ENCODE measurements around the gene MID1. TPM values are rescaled to one million over a fixed set of nuclear protein-coding genes. Genes with fewer than 3 reads are reported as not detected.
A peak's percentile ranks its signal among the peaks of the same experiment; 100 is the strongest.

MID1 gene
- total RNA-seq, 4 donors from 2014 or later, result 19.6 to 40.4 (median 29.9) TPM

DNA sequence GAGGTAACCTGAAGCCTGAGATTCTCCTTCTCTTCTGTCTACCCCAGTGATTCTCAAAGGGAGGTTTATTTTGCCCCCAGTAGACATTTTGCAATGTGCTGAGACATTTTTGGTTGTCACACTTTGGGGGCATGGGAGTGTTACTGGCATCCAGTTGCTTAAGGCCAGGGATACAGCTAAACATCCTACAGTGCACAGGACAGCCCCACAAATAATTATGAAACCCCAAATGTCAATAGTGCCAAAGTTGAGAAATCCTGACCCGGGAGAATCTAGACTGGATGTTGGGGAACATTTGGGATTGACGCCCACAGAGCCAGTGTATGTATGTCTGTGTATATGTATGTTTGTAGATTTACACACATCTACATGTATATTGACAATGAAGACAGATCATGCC lies 13.2 kb downstream of the MID1 start:
- DNase-seq, result no peak
- Histone ChIP-seq H3K9me3 (no peaks in the 10 kb centered on the region), H3K27ac (peak overlapping the region in 2 of 4 donors; percentile 26 to 53), H3K27me3 (no peaks in the 10 kb centered on the region), H3K36me3 (no peaks in the 10 kb centered on the region), H3K4me1 (no peaks in the 10 kb centered on the region), H3K4me3 (no peak overlapping the region)
- TF ChIP-seq POLR2A (IDR thresholded peaks at IDR 0.05), result no peak
- TF ChIP-seq, protein P1, sequence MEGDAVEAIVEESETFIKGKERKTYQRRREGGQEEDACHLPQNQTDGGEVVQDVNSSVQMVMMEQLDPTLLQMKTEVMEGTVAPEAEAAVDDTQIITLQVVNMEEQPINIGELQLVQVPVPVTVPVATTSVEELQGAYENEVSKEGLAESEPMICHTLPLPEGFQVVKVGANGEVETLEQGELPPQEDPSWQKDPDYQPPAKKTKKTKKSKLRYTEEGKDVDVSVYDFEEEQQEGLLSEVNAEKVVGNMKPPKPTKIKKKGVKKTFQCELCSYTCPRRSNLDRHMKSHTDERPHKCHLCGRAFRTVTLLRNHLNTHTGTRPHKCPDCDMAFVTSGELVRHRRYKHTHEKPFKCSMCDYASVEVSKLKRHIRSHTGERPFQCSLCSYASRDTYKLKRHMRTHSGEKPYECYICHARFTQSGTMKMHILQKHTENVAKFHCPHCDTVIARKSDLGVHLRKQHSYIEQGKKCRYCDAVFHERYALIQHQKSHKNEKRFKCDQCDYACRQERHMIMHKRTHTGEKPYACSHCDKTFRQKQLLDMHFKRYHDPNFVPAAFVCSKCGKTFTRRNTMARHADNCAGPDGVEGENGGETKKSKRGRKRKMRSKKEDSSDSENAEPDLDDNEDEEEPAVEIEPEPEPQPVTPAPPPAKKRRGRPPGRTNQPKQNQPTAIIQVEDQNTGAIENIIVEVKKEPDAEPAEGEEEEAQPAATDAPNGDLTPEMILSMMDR (IDR thresholded peaks at IDR 0.05), result no peak

GRCh38 chrX:10603612-10604011 lies 16.8 kb downstream of the MID1 start:
- Histone ChIP-seq H3K4me1 (no peaks in the 10 kb centered on the region), H3K9me3 (no peaks in the 10 kb centered on the region), H3K27ac (no peak overlapping the region), H3K4me3 (no peak overlapping the region), H3K36me3 (no peaks in the 10 kb centered on the region), H3K27me3 (no peaks in the 10 kb centered on the region)
- no peak for DNase-seq
- TF ChIP-seq, protein P1 (IDR thresholded peaks at IDR 0.05), result no peak
- no peak for TF ChIP-seq POLR2A (IDR thresholded peaks at IDR 0.05)

- TF ChIP-seq POLR2A (IDR thresholded peaks at IDR 0.05), result no peak
- TF ChIP-seq, protein P1 (IDR thresholded peaks at IDR 0.05), result no peak
- H3K4me1 ChIP-seq, result no peaks in the 10 kb centered on the region
- H3K27me3 ChIP-seq, result no peaks in the 10 kb centered on the region
- DNase-seq, result no peak
- no peak overlapping the region for H3K27ac ChIP-seq
- no peaks in the 10 kb centered on the region for H3K9me3 ChIP-seq
- H3K36me3 ChIP-seq, result no peaks in the 10 kb centered on the region
- no peak overlapping the region for H3K4me3 ChIP-seq
Observed at GRCh38 chrX:10602646-10603045, 17.7 kb downstream of the MID1 start.

DNA sequence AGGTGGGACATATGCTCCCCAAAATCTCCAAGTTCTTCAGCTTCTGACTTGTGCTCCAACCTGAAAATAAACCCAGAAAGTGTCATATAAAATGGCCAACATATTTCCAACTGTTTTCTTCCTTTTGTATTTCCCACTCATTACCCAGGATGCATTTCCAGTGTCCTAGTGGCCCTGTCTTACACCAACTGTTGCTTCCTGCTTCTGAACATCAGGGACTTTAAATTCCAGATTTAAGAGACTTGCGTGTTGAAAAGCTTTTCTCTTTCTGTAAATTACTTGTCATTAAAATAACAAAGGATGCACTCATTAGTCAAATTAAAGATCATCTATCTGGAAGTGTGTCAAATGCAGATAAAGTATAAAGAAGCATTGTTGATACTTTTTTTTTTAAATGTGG lies 19.9 kb downstream of the MID1 start:
- TF ChIP-seq, protein P1 (IDR thresholded peaks at IDR 0.05), result no peak
- no peak for TF ChIP-seq POLR2A (IDR thresholded peaks at IDR 0.05)
- no peaks in the 10 kb centered on the region for H3K9me3 ChIP-seq
- DNase-seq, result no peak
- H3K27me3 ChIP-seq, result no peaks in the 10 kb centered on the region
- H3K27ac ChIP-seq, result no peak overlapping the region
- no peaks in the 10 kb centered on the region for H3K4me1 ChIP-seq
- H3K36me3 ChIP-seq, result no peaks in the 10 kb centered on the region
- no peak overlapping the region for H3K4me3 ChIP-seq

DNA sequence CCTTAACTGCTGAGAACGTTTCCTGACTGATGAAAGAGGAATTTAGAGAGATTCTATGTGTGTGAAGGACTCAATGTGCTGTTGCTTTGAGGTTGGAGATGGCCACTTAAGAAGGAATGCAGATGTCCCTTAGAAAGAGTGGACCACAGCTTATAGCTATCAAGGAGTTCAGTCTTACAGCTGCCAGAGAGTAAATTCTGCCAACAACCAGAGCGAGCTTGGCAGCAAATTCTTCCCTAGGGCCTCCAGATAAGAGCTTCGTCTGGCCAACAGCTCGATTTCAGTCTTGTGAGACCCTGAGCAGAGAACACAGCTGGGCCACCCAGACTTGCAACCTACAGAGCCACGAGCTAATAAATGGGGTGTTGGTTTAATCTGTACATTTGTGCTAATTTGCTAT lies 21.8 kb downstream of the MID1 start:
- no peak overlapping the region for H3K27ac ChIP-seq
- no peak overlapping the region for H3K4me3 ChIP-seq
- H3K9me3 ChIP-seq, result no peaks in the 10 kb centered on the region
- H3K36me3 ChIP-seq, result no peaks in the 10 kb centered on the region
- H3K27me3 ChIP-seq, result no peaks in the 10 kb centered on the region
- no peaks in the 10 kb centered on the region for H3K4me1 ChIP-seq
- TF ChIP-seq POLR2A (IDR thresholded peaks at IDR 0.05), result no peak
- TF ChIP-seq, protein P1 (IDR thresholded peaks at IDR 0.05), result no peak
- no peak for DNase-seq

GRCh38 chrX:10597871-10598270 lies 22.5 kb downstream of the MID1 start:
- TF ChIP-seq, protein P1 (IDR thresholded peaks at IDR 0.05), result peak in 4 of 6 experiments; percentile 16 to 44 (median 39)
- no peak for TF ChIP-seq POLR2A (IDR thresholded peaks at IDR 0.05)
- Histone ChIP-seq H3K36me3 (no peaks in the 10 kb centered on the region), H3K27me3 (no peaks in the 10 kb centered on the region), H3K4me1 (no peaks in the 10 kb centered on the region), H3K27ac (no peak overlapping the region), H3K9me3 (no peaks in the 10 kb centered on the region), H3K4me3 (no peak overlapping the region)
- DNase-seq, result peak in 1 of 3 donors; percentile 51

All from Peyer's patch (tissue), 4 donors.